HUDEP-2 (cell line): ENCODE data around the gene PKNOX1.
"Not testable (repeated sequence)": the region's sequence is repeated elsewhere in the genome, so short reads cannot be mapped to it uniquely, and the experiment has no call there.

Source experiments
- DNase-seq, 76 experiments: peaks; one replicate each; lab custom pipeline; 2025; ENCODE audit not compliant: unreplicated experiment in 76 of 76; lab: John Stamatoyannopoulos, UW

PKNOX1 gene

GRCh38 chr21:43045165-43045875 is 71.0 kb downstream of the PKNOX1 start:
- DNase-seq, result not testable (repeated sequence)

DNA sequence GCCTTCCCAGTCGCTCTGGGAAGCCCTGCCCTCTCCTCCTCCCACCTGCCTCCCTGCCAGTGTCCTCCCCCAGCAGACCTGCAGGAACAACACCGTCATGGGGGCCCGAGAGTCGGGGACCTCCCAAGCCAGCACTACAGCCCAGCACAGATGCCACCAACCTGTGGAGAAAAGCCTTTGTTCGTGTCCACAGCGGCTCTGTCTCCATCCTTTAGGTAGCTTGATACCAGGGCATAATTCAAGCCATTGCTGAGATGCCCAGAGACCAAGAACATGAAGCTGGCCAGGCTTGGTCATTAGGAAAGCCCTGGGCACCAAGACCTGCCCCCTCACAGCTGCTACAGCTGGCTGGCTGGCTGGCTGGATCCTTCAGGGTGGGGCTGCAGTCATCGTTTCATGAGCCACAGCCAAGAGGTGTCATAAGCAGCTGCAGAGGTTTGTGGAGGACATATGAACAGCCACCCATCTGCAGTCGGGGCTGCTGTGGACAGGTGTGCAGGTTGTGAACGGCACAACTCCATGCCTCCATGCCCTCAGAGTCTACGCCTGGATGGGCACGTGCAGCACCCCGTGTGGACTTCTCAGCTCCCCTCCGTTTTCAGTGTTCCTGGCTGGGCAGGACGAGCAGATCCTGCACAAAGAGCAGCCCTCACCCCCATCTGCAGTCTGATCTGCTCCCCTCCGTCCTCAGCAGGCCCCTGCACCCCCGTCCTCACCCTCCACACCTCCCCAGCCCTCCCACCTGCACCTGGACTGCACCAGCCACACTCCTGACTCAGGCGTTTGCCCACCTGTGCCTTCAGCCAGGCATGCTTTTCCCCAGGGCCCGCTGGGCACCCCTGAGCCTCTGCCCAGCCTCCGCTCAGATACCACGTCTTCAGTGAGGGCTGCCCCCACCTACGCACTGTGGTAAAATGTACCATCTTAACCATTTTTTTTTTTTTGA is 71.8 kb downstream of the PKNOX1 start:
- peak in 1 of 76 experiments; percentile 15 for DNase-seq

GRCh38 chr21:43053112-43053511 is 78.8 kb downstream of the PKNOX1 start:
- not testable (repeated sequence) for DNase-seq

DNA sequence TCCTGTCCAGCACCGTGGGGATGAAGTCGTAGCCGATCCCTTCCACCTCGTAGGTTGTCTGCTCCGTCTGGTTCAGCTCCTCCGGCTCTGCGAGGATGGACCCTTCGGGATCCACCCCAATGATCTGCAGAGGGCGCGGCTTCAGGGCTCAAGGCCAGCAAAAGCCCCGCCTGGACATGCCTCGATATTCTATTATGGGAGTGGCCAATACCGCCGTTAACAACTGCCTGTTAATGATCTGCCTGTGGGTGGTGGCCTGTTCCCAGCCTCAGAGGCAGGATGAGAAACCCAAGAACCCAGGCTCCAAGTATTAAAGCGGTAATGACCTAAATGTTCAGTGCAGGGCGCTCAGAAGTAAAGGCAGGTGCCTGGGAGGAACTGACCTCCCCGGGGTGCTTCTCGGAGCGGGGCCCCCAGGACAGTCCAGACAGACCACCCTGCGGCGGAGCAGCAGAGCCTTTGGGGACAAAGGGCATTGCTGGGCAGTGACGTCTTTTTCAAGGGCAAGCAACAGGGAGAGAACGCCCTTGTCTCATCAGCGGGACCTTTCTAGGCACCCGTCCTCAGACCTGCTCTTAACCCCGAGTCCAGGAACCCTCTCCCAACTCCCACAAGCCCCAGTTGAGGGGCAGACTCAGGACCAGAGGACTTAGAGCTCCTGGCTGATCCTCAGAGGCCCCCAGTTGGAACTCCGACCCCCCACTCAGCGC is 88.7 kb downstream of the PKNOX1 start:
- DNase-seq, result not testable (repeated sequence)

DNA sequence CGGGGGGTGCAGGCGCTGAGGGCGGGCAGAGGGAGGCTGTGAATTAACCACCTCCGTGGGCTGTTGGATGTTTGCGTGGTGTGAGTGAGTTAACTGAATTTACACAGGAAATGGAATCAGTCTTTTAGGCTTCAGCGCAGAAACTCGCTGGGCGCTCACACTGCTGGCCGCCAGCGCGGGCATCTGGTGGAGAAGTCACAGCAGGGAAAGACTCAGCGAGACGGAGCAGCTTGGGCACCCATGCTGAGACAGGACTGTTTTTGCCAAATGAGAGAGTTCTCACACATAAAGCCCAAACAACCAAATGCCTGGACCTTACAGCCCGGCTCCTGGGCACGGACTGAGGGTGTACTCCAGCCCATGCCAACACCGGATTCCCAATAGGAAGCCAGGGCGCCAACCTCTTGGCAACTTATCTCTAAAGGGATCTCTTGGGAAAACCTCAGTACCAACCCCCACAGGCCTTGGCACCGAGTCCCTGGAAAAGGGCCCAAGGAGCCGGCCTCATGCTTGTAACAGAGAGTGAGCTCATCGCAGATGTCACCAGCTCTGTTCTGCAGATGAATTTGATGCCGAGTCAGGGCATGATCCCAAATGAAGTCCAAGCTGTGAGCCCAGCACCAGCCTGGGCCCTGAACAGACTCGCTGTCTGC is 90.0 kb downstream of the PKNOX1 start:
- not testable (repeated sequence) for DNase-seq

- DNase-seq, result not testable (repeated sequence)
These were observed 91.6 kb downstream of the PKNOX1 start for GRCh38 chr21:43065991-43066390.

DNA sequence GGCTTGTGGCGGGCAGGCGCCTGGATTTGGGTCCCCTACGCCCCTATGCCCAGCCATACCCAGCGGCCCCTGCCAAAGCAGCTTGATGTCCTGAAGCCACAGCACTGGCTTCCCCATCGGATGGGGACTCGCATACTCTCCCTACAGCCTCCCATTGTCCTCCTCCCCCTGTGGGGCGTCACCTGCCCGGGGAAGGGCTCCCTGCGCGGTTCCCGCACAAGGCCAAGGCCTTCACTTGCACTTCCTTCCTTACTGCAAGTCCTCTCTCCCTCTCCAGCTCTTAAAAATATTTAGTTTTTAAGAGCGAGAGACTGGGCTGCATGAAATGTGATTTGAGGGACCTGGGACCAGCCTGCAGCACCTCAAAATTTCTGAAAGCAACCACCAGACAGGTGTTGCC is 92.3 kb downstream of the PKNOX1 start:
- not testable (repeated sequence) for DNase-seq

DNA sequence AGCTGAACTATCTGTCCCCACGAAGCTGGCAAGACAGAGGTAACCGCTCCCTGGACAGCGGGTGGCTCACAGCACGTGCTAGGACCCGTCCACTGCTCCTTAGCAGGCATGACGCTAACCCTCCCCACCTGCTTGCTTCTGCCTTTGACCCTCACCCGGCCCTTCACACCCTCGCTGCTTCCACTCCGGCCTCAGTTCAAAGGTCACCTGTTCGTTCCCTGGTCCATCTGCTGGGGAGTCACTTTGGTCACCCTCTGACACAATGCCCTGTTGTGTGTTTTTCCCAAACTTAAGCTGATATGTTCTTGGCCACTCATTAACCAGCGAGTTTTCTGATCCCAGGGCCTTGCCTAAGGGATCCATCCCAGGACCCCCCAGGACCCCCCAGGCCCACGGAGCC is 93.7 kb downstream of the PKNOX1 start:
- DNase-seq, result not testable (repeated sequence)

DNA sequence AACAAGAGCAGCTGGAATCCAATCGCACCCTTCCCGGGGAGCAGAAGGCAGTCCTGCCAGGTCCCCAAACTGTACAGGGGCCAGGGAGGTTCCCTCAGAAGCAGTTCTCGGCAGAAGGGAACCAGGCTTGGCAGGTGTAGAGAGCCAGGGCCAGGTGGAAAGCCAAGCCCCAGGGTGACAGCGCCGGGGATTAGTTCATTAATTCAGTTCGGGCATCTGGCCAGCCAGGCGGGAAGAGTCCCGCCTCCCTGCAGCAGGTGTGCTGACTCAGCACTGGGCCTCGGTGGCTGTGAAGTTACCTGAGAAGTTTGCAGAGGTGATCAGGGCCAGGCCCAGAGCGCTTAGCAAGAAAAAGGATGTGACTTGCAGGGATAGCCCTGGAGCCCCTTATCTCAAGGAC is 95.3 kb downstream of the PKNOX1 start:
- DNase-seq, result not testable (repeated sequence)

DNA sequence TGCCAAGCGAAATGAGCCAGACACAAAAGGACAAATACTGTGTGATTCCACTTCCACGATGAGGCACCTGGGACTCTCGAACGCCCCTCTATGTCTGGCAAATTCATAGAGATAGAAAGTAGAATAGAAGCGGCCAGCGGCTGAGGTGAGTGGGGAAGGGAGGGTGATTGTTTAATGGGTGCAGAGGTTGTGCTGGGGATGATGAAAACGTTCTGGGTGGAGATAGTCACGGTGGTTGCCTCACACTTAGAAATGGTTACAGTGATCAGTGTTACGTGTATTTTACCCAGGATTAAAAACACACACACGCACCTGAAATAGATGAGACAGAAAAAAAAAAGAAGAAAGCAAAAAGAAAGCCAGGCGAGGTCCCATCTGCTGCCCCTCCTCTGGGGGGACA is 98.4 kb downstream of the PKNOX1 start:
- not testable (repeated sequence) for DNase-seq

- DNase-seq, result not testable (repeated sequence)
These were observed 100.2 kb downstream of the PKNOX1 start for GRCh38 chr21:43074401-43075169.

DNA sequence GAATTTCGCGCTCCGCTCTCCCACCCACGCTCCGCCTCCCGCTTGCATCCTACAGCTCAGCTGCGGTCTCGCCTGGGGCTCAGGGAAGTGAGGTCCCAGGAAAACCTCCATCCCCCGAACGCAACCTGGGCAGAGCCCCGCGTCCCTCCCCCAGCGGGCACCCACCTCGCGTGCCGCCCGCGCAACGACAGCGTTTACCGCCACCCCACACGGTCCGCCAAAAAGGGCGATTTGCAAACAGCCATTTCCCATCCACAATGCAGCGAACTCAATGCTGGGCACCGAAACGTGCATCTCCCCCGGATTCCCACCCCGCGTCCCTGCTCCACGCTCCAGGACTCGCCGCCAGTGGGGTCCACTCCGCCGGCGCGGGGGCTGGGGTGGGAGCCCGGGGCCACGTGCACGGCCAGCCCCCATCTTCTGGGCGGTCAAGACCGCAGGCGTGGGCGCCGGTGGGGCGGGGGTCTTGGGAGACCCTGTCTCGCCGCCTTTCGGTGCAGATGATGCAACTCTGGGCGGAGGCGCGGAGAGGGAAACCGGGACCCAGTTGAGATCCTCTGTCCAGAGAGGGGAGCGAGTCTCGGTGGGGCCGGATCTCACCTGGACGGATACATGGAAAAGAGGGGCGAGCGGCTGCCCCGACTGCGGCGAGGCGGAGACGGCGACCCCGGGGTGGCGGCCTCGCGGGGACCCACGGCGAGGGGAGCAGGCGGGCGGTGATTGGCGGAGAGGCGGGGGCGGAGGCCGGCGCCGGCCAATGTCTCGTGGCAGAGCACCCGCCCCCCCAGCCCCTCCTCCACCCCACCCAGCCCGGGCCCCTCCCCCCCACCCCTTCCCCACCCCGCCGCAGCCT is 101.0 kb downstream of the PKNOX1 start, which contains the start of gene CBS:
Gene CBS, minus strand, starts transcription at position 666 of the 853 bp plus-strand sequence. CDS start 3,642 bp downstream, outside the sequence.
- not testable (repeated sequence) for DNase-seq

GRCh38 chr21:43076023-43076637 is 101.8 kb downstream of the PKNOX1 start:
- not testable (repeated sequence) for DNase-seq

GRCh38 chr21:43076643-43077042 is 102.3 kb downstream of the PKNOX1 start:
- not testable (repeated sequence) for DNase-seq

- not testable (repeated sequence) for DNase-seq
These were observed 108.4 kb downstream of the PKNOX1 start for GRCh38 chr21:43082587-43083300.
